ENCODE measurements around the gene EXOC2.

- no peak for TF ChIP-seq CTCF (IDR thresholded peaks at IDR 0.05)
- TF ChIP-seq EZH2 (IDR thresholded peaks at IDR 0.05): no peak
Measured at GRCh38 chr6:530425-530824, 162.5 kb downstream of the EXOC2 start.
